HepG2 (cell line): Measurements from ENCODE around the gene GP1BA. TPM values are rescaled to one million over a fixed set of nuclear protein-coding genes. Genes with fewer than 3 reads are reported as not detected.

Source experiments
- ADNP ChIP-seq: sonication (generic); formaldehyde crosslinking; IDR thresholded peaks from 2 replicates; pipeline ENCODE4 v1.4.0; 2020; ENCODE audit warnings: missing genetic modification reagents
- FOXM1 ChIP-seq: sonication (generic); formaldehyde crosslinking; IDR thresholded peaks from 2 replicates; pipeline ENCODE4 v1.5.0; 2020; ENCODE audit warnings: missing genetic modification reagents
- GABPA ChIP-seq, 2 experiments: IDR thresholded peaks; 2 replicates each; pipeline ENCODE4 v1.6.1; 2011 to 2016; ENCODE audit warnings: low read depth in 2 of 2, low read length in 1 of 2, missing biosample characterization in 1 of 2, missing genetic modification characterization in 1 of 2
- HNF1A ChIP-seq, 2 experiments: sonication (generic) in 1 of 2; formaldehyde crosslinking in 1 of 2; IDR thresholded peaks; 2 replicates each; pipeline versions ENCODE4 v1.4.0 to v1.6.1; 2016 to 2020; ENCODE audit warnings: borderline replicate concordance in 1 of 2, low read depth in 1 of 2, mild to moderate bottlenecking in 1 of 2, missing genetic modification reagents in 1 of 2
- MAZ ChIP-seq, 2 experiments: sonication (generic) in 1 of 2; formaldehyde crosslinking in 1 of 2; IDR thresholded peaks; 2 replicates each; pipeline versions ENCODE4 v1.5.0 to v1.6.1; 2012 to 2020; ENCODE audit warnings: low read depth in 2 of 2, mild to moderate bottlenecking in 2 of 2, borderline replicate concordance in 1 of 2, improper control_type of control experiment in 1 of 2, low read length in 1 of 2, missing genetic modification reagents in 1 of 2, moderate library complexity in 1 of 2
- PITX1 ChIP-seq: sonication (generic); formaldehyde crosslinking; IDR thresholded peaks from 2 replicates; pipeline ENCODE4 v1.5.1; 2020; ENCODE audit warnings: mild to moderate bottlenecking, missing genetic modification reagents
- PLRG1 ChIP-seq: fragments of 450-650 bp; conservative IDR thresholded peaks from 2 replicates; pipeline ENCODE4 v1.6.1; 2016
- PTBP1 ChIP-seq: fragments of 200-400 bp; formaldehyde crosslinking; IDR thresholded peaks from 2 replicates; pipeline ENCODE4 v1.6.1; 2018; ENCODE audit warnings: low read length, low read depth; ENCODE audit not compliant: poor library complexity, severe bottlenecking
- SIN3A ChIP-seq: IDR thresholded peaks from 2 replicates; pipeline ENCODE4 v1.6.1; 2011; ENCODE audit warnings: low read depth, mild to moderate bottlenecking, control low read depth, low read length, borderline replicate concordance
- SNAI1 ChIP-seq: sonication (generic); formaldehyde crosslinking; IDR thresholded peaks from 2 replicates; pipeline ENCODE4 v1.5.0; 2020; ENCODE audit warnings: mild to moderate bottlenecking, missing genetic modification reagents, borderline replicate concordance
- ZFP36 ChIP-seq: fragments of 150-350 bp; IDR thresholded peaks from 2 replicates; pipeline ENCODE4 v1.6.1; 2018; ENCODE audit warnings: borderline replicate concordance, low read length, low read depth; ENCODE audit not compliant: partially characterized antibody
- ZMYM2 ChIP-seq: sonication (generic); formaldehyde crosslinking; IDR thresholded peaks from 2 replicates; pipeline ENCODE4 v1.8.0; 2022; ENCODE audit warnings: mild to moderate bottlenecking, missing genetic modification reagents
- ZNF331 ChIP-seq: sonication (generic); formaldehyde crosslinking; IDR thresholded peaks from 2 replicates; pipeline ENCODE4 v1.4.0; 2020; ENCODE audit warnings: missing genetic modification reagents
- ZNF350 ChIP-seq: sonication (generic); formaldehyde crosslinking; IDR thresholded peaks from 2 replicates; pipeline ENCODE4 v1.4.0; 2020; ENCODE audit warnings: mild to moderate bottlenecking, low read depth, missing genetic modification reagents, borderline replicate concordance
- ZNF510 ChIP-seq: sonication (generic); formaldehyde crosslinking; IDR thresholded peaks from 2 replicates; pipeline ENCODE4 v1.4.0; 2020; ENCODE audit warnings: low read depth, mild to moderate bottlenecking, missing genetic modification reagents
- polyA plus RNA-seq, 8 experiments: library from polyadenylated mRNA; depleted of rRNA in 3 of 8; stranded (reverse) in 7 of 8; unstranded in 1 of 8; fragments of >200 nt; fragmentation: Illumina TruSeq in 4 of 8; extraction: Trizol in 4 of 8; gene quantifications; 2 replicates each; pipeline versions ENCODE4 v1.2.1 to v1.2.3, GENCODE V29; 2011 to 2016; ENCODE audit warnings: low read depth in 4 of 8, missing spikeins in 1 of 8, mixed read lengths in 1 of 8; ENCODE audit not compliant: insufficient read depth in 1 of 8
- total RNA-seq, 5 experiments: library from RNA; depleted of rRNA; stranded (reverse); fragments of >200 nt; fragmentation: Illumina TruSeq; extraction: Trizol; gene quantifications; 2 replicates each; pipeline ENCODE4 v1.2.3, GENCODE V29; 2016; ENCODE audit warnings: low read depth in 1 of 5
- TF ChIP-seq, protein P1 (sequence below): sonication (generic); formaldehyde crosslinking; IDR thresholded peaks from 2 replicates; pipeline ENCODE4 v1.4.0; 2020; ENCODE audit warnings: missing genetic modification reagents
- TF ChIP-seq, protein P2 (sequence below): sonication (generic); formaldehyde crosslinking; IDR thresholded peaks from 2 replicates; pipeline ENCODE4 v1.4.0; 2020; ENCODE audit warnings: missing genetic modification reagents
- TF ChIP-seq, protein P3 (sequence below): sonication (generic); IDR thresholded peaks from 2 replicates; pipeline ENCODE4 v1.6.1; 2016; ENCODE audit warnings: low read depth, borderline replicate concordance

The GP1BA gene
- total and polyA plus RNA-seq, 2 of the 13 experiments (the other 11 are each of a cell fraction or from before 2014, with no cell fraction given), result not detected

DNA sequence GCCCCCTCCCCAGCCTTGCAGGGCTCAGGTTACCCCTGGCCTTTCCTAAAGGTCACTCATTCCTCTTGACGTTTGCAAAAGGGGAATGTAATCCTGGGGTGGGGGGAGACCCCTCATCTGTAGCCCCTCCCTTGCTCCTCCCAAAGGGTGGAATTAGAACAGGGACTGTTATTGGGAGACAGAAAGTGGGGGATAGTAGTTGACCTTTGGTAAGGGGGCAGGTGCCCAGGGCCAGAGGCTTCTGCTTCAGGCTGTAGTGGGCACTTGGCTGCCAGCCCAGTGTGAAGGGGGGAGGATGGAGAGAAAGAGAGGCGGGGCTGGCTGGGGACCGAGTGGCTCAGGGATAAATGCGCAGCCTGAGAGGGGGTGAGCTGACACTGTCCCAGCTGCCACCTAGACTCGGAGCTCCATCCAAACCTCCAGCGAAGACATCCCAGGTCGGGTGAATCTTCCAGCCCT lies 18.7 kb downstream of the GP1BA start, which contains the start of gene ENO3 (continued):
- TF ChIP-seq, protein P1, sequence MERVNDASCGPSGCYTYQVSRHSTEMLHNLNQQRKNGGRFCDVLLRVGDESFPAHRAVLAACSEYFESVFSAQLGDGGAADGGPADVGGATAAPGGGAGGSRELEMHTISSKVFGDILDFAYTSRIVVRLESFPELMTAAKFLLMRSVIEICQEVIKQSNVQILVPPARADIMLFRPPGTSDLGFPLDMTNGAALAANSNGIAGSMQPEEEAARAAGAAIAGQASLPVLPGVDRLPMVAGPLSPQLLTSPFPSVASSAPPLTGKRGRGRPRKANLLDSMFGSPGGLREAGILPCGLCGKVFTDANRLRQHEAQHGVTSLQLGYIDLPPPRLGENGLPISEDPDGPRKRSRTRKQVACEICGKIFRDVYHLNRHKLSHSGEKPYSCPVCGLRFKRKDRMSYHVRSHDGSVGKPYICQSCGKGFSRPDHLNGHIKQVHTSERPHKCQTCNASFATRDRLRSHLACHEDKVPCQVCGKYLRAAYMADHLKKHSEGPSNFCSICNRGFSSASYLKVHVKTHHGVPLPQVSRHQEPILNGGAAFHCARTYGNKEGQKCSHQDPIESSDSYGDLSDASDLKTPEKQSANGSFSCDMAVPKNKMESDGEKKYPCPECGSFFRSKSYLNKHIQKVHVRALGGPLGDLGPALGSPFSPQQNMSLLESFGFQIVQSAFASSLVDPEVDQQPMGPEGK (CRISPR knock-in tag), result peak; percentile 95
- TF ChIP-seq ZNF350 (no peak; the same call in 1 of the 2 replicates), ZNF331 (CRISPR knock-in tag) (0 out of 2 replicates have a peak, but pooled peaks have one; percentile 43), ZFP36 (no peak), GABPA (IDR thresholded peaks at IDR 0.05; ENCODE audit: low read depth, low read length) (no peak), GABPA (CRISPR knock-in tag; IDR thresholded peaks at IDR 0.05; ENCODE audit: low read depth) (0 out of 2 replicates have a peak, but pooled peaks have one; percentile 30), ZNF510 (CRISPR knock-in tag) (no peak), PTBP1 (no peak), HNF1A (IDR thresholded peaks at IDR 0.05; ENCODE audit: low read depth) (no peak), HNF1A (CRISPR knock-in tag; IDR thresholded peaks at IDR 0.05; ENCODE audit: borderline replicate concordance) (peak; percentile 49; the same call in 1 of the 2 replicates), PLRG1 (no peak), SNAI1 (no peak; the same call in 1 of the 2 replicates), FOXM1 (CRISPR knock-in tag) (no peak), PITX1 (peak; percentile 74; the same call in 1 of the 2 replicates), SIN3A (no peak), ZMYM2 (CRISPR knock-in tag) (no peak), MAZ (IDR thresholded peaks at IDR 0.05; ENCODE audit: borderline replicate concordance, low read depth, low read length) (peak; percentile 37; the same call in 1 of the 2 replicates), MAZ (CRISPR knock-in tag; IDR thresholded peaks at IDR 0.05; ENCODE audit: low read depth) (no peak; the same call in 1 of the 2 replicates), ADNP (CRISPR knock-in tag) (no peak)
- TF ChIP-seq, protein P2, sequence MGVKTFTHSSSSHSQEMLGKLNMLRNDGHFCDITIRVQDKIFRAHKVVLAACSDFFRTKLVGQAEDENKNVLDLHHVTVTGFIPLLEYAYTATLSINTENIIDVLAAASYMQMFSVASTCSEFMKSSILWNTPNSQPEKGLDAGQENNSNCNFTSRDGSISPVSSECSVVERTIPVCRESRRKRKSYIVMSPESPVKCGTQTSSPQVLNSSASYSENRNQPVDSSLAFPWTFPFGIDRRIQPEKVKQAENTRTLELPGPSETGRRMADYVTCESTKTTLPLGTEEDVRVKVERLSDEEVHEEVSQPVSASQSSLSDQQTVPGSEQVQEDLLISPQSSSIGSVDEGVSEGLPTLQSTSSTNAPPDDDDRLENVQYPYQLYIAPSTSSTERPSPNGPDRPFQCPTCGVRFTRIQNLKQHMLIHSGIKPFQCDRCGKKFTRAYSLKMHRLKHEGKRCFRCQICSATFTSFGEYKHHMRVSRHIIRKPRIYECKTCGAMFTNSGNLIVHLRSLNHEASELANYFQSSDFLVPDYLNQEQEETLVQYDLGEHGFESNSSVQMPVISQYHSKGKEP, result no peak
- TF ChIP-seq, protein P3, sequence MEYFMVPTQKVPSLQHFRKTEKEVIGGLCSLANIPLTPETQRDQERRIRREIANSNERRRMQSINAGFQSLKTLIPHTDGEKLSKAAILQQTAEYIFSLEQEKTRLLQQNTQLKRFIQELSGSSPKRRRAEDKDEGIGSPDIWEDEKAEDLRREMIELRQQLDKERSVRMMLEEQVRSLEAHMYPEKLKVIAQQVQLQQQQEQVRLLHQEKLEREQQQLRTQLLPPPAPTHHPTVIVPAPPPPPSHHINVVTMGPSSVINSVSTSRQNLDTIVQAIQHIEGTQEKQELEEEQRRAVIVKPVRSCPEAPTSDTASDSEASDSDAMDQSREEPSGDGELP, result peak; percentile 57; the same call in 1 of the 2 replicates
